ENCODE measurements around the gene PURA. TPM values are rescaled to one million over a fixed set of nuclear protein-coding genes. Genes with fewer than 3 reads are reported as not detected.

PURA gene
- total and polyA plus RNA-seq, 2 donors (not counting 1 experiment from before 2014, with no cell fraction given): 2.2 to 23.5 TPM

- H3K79me2 ChIP-seq (ENCODE audit: control insufficient read depth, insufficient read depth, low read length): peaks cover 62% of the 10 kb centered on the region
- H4K20me1 ChIP-seq (ENCODE audit: control insufficient read depth, insufficient read depth, low read length, poor library complexity, severe bottlenecking): peaks cover 9% of the 10 kb centered on the region
- no peak for TF ChIP-seq EZH2 (IDR thresholded peaks at IDR 0.05; ENCODE audit: borderline replicate concordance, insufficient read depth, low read depth, low read length, poor library complexity, severe bottlenecking)
- TF ChIP-seq CTCF (IDR thresholded peaks at IDR 0.05): no peak
- no peak overlapping the region for H3K4me2 ChIP-seq (replicated peaks; ENCODE audit: low read depth, low read length, poor library complexity, severe bottlenecking)
- H3K27ac Mint-ChIP-seq: no peak overlapping the region
- no peak overlapping the region for H2AFZ ChIP-seq (ENCODE audit: insufficient read depth, low read depth, low read length, poor library complexity, severe bottlenecking)
- H3K4me1 Mint-ChIP-seq: peaks cover 51% of the 10 kb centered on the region
- intact Hi-C loops (cut with micrococcal nuclease): loop anchor here (10.0 kb wide), 1 partner anchor 1574 kb away; the partner anchor contains the start of gene ETF1
- H3K9ac ChIP-seq (ENCODE audit: low read length): no peak overlapping the region
- no peaks in the 10 kb centered on the region for H3K27me3 Mint-ChIP-seq
- no peak overlapping the region for H3K4me3 ChIP-seq (ENCODE audit: control extremely low read depth in 1 of 5, extremely low read depth in 1 of 5, insufficient read depth in 1 of 5, low read depth in 2 of 5, low read length in 4 of 5)
- H3K27me3 ChIP-seq (replicated peaks in 1 of 4; ENCODE audit: control extremely low read depth in 1 of 4, control insufficient read depth in 3 of 4, insufficient read depth in 4 of 4, low read length in 3 of 4): no peaks in the 10 kb centered on the region
- 100% methylated on average over 1 of the region's 3 CpGs for WGBS (ENCODE audit: insufficient coverage)
- H3K27ac ChIP-seq (ENCODE audit: low read length in 2 of 2): no peak overlapping the region
- no peaks in the 10 kb centered on the region for H3K36me3 ChIP-seq (replicated peaks in 1 of 2; ENCODE audit: control extremely low read depth in 1 of 2, control insufficient read depth in 1 of 2, extremely low read depth in 1 of 2, insufficient read depth in 2 of 2, low read length in 1 of 2)
- no peaks in the 10 kb centered on the region for H3K9me3 Mint-ChIP-seq (ENCODE audit: insufficient read depth)
- peaks cover 0 to under 1% (median 0%) of the 10 kb centered on the region in 3 donors for H3K9me3 ChIP-seq (ENCODE audit: control extremely low read depth in 1 of 3, control insufficient read depth in 2 of 3, insufficient read depth in 1 of 3, low read length in 2 of 3)
- no peak overlapping the region for H3K4me3 Mint-ChIP-seq
- H3K4me1 ChIP-seq (ENCODE audit: control insufficient read depth in 2 of 2, insufficient read depth in 2 of 2, low read length in 2 of 2): peaks cover 10 to 27% of the 10 kb centered on the region in 2 donors
- DNase-seq: no peak
- ATAC-seq (ENCODE audit: low read depth): no peak
- POLR2A ChIA-PET: no interaction called here
- CTCF ChIA-PET: interaction anchor here (0.6 to 1.7 kb wide), 4 partner anchors 11 to 36 kb away, joined by 3 to 9 read pairs (median 4); no protein-coding TSS in a partner anchor
Measured at GRCh38 chr5:140118302-140118936, 4.5 kb downstream of the PURA start.

- ChIA-PET POLR2A (no interaction called here), CTCF (interaction anchor here (1.8 kb wide), 1 partner anchor 20 kb away, joined by 5 read pairs; no protein-coding TSS in a partner anchor)
- intact Hi-C loops (cut with micrococcal nuclease): no loop called here
- no peak for ATAC-seq (ENCODE audit: low read depth)
- H3K27ac ChIP-seq (ENCODE audit: low read length in 2 of 2): no peak within 1 kb of the TSS
- TF ChIP-seq CTCF (IDR thresholded peaks at IDR 0.05) (no peak), EZH2 (IDR thresholded peaks at IDR 0.05; ENCODE audit: borderline replicate concordance, insufficient read depth, low read depth, low read length, poor library complexity, severe bottlenecking) (no peak)
- Mint-ChIP-seq H3K4me1 (peaks cover 19% of the 10 kb centered on the region), H3K4me3 (no peak within 1 kb of the TSS), H3K9me3 (ENCODE audit: insufficient read depth) (no peaks in the 10 kb centered on the region), H3K27me3 (no peaks in the 10 kb centered on the region), H3K27ac (no peak within 1 kb of the TSS)
- no peaks in the 10 kb centered on the region for H3K9me3 ChIP-seq (ENCODE audit: control extremely low read depth in 1 of 3, control insufficient read depth in 2 of 3, insufficient read depth in 1 of 3, low read length in 2 of 3)
- H3K4me1 ChIP-seq (ENCODE audit: control insufficient read depth in 2 of 2, insufficient read depth in 2 of 2, low read length in 2 of 2): no peaks in the 10 kb centered on the region
- peaks cover 61% of the 10 kb centered on the region for H3K79me2 ChIP-seq (ENCODE audit: control insufficient read depth, insufficient read depth, low read length)
- no peaks in the 10 kb centered on the region for H3K36me3 ChIP-seq (replicated peaks in 1 of 2; ENCODE audit: control extremely low read depth in 1 of 2, control insufficient read depth in 1 of 2, extremely low read depth in 1 of 2, insufficient read depth in 2 of 2, low read length in 1 of 2)
- DNase-seq: no peak
- no CpG with 5 or more reads among the region's 4 CpGs for WGBS (ENCODE audit: insufficient coverage)
- no peak within 1 kb of the TSS for H3K4me2 ChIP-seq (replicated peaks; ENCODE audit: low read depth, low read length, poor library complexity, severe bottlenecking)
- no peak within 1 kb of the TSS for H2AFZ ChIP-seq (ENCODE audit: insufficient read depth, low read depth, low read length, poor library complexity, severe bottlenecking)
- H3K27me3 ChIP-seq (replicated peaks in 1 of 4; ENCODE audit: control extremely low read depth in 1 of 4, control insufficient read depth in 3 of 4, insufficient read depth in 4 of 4, low read length in 3 of 4): no peaks in the 10 kb centered on the region
- H3K9ac ChIP-seq (ENCODE audit: low read length): no peak within 1 kb of the TSS
- no peak within 1 kb of the TSS for H3K4me3 ChIP-seq (ENCODE audit: control extremely low read depth in 1 of 5, extremely low read depth in 1 of 5, insufficient read depth in 1 of 5, low read depth in 2 of 5, low read length in 4 of 5)
- peaks cover 38% of the 10 kb centered on the region for H4K20me1 ChIP-seq (ENCODE audit: control insufficient read depth, insufficient read depth, low read length, poor library complexity, severe bottlenecking)
Measured at GRCh38 chr5:140125637-140126036, 11.7 kb downstream of the PURA start, which contains the start of gene IGIP. TSS of gene IGIP (plus strand) at chr5:140125937. CDS start at chr5:140128477, 2,540 bp downstream.

Data from B cell (primary cell).